Adrenal gland (tissue), 5 donors: ENCODE results near the gene EMP1.

ENCODE experiments used
- CTCF ChIP-seq, 6 experiments: fragments of 450-650 bp in 4 of 6; fragments of 200-600 bp in 2 of 6; sonication (generic) in 1 of 6; IDR thresholded peaks; 1 replicate in 5 of 6; 2 replicates in 1 of 6; pipeline versions ENCODE4 v1.5.1 to v1.8.0; 2016 to 2021; ENCODE audit warnings: antibody characterized with exemption in 6 of 6, mild to moderate bottlenecking in 2 of 6, moderate library complexity in 1 of 6
- POLR2A ChIP-seq, 2 donors: fragments of 450-650 bp; IDR thresholded peaks; one replicate each; pipeline ENCODE4 v1.6.1; 2017; ENCODE audit warnings: antibody characterized with exemption in 2 of 2, mild to moderate bottlenecking in 2 of 2, moderate library complexity in 1 of 2
- donor health status: DM: no; HTN: no; CAD: no.

DNA sequence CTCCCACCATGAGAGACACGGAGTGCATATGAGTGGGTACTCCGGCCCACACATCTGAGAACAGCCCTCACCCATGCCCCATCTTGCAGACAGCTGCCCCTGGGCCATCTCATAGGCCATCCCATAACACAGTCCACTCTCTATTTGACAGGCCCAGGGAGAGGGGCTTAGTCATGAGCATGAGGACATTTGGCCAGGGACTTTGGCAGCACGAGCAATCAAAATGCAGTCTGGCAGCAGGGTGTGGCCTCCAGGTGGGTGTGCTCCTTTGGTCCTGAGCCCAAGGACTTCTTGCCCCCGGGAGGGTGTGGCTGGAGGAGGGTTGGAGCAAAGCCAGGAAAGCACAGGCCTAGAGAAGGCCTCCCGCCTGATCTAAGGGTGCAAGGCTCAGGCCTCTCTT is 25.6 kb downstream of the EMP1 start:
- TF ChIP-seq CTCF (IDR thresholded peaks at IDR 0.05) (no peak), POLR2A (IDR thresholded peaks at IDR 0.05) (no peak)
